ENCODE data around the gene ACAD9. TPM values are rescaled to one million over a fixed set of nuclear protein-coding genes. Genes with fewer than 3 reads are reported as not detected.
"Not testable (repeated sequence)": the region's sequence is repeated elsewhere in the genome, so short reads cannot be mapped to it uniquely, and the experiment has no call there.

Gene ACAD9
- total RNA-seq, 2 experiments from 2014 or later, result 45.3 to 45.5 TPM

DNA sequence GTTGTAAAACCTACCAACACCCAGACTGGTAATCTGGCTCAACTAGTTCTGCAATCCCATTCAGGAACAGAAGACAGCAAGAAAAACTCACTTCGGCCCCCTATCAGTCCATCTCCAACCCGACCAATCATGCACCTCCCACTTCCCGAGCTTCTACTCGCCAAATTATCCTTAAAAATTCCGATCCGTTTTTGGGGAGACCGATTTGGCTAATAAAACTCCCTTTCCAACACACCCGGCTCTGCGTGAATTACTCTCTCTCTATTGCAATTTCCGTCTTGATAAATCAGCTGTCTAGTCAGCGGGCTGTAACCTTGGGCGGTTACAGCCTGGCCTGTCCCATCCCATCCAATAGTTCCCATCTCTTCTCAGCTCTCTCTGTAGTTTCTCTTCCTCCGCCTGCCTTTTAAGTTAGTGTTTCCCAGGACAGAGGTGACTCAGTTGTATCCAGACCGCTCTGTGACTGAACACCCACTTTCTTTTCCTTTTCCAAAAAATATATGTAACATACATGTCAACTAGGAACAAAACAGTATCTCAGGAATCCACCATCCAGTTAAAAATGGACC is 780 bp upstream of the ACAD9 start:
- Mint-ChIP-seq H3K4me1 (ENCODE audit: low read depth) (peaks cover 54% of the 10 kb centered on the region), H3K36me3 (peaks cover 12% of the 10 kb centered on the region), H3K27me3 (no peaks in the 10 kb centered on the region), H3K9me3 (no peaks in the 10 kb centered on the region), H3K4me3 (peak overlapping the region; percentile 93), H3K27ac (peak overlapping the region; percentile 95)
- DNase-seq, result peak; percentile 41
- CTCF ChIA-PET, result interaction anchor here (0.7 to 6.6 kb wide), 17 partner anchors 8 to 360 kb away, joined by 3 to 60 read pairs (median 4); partner anchors contain the start of gene RAB7A
- intact Hi-C loops (cut with micrococcal nuclease), result loop anchor here (1.0 to 5.0 kb wide), 8 partner anchors 45 to 304 kb away; partner anchors contain the start of genes CNBP and RPN1
- POLR2A ChIA-PET, result interaction anchor here (0.6 to 2.6 kb wide), 19 partner anchors 11 to 438 kb away, joined by 3 to 25 read pairs (median 4); partner anchors contain the start of gene RPN1

DNA sequence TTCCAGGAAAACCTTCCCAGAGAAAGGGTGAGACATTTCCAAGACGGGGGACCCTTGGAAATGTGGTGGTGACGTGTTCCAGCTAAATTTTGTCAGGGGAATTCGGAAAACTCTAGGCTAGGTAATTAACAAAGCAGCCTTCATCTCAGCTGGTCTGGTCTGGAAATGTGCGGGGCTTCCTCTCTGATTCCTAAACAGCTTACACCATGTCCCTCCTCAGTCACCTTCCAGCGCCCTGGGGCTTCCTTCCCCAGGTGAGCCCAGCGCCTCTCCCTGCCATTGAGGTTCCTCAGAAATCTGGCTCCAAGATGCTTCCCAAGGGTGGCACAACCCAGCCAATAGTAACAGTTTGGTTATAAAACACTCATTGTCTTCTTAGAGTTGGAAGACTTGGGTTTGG is 571 bp downstream of the ACAD9 start:
- ChIA-PET CTCF (interaction anchor here (0.8 to 6.6 kb wide), 9 partner anchors 35 to 271 kb away, joined by 3 to 60 read pairs (median 7); no protein-coding TSS in a partner anchor), POLR2A (interaction anchor here (1.7 to 2.6 kb wide), 6 partner anchors 75 to 262 kb away, joined by 3 to 25 read pairs (median 8); partner anchors contain the start of gene RPN1)
- H3K9me3 Mint-ChIP-seq, result no peaks in the 10 kb centered on the region
- peak overlapping the region; percentile 95 for H3K27ac Mint-ChIP-seq
- no peaks in the 10 kb centered on the region for H3K27me3 Mint-ChIP-seq
- DNase-seq, result peak; percentile 17
- peak overlapping the region; percentile 93 for H3K4me3 Mint-ChIP-seq
- H3K4me1 Mint-ChIP-seq (ENCODE audit: low read depth), result peaks cover 63% of the 10 kb centered on the region
- H3K36me3 Mint-ChIP-seq, result peaks cover 20% of the 10 kb centered on the region
- intact Hi-C loops (cut with micrococcal nuclease), result loop anchor here (1.0 to 5.0 kb wide), 8 partner anchors 43 to 302 kb away; partner anchors contain the start of genes CNBP and RPN1

DNA sequence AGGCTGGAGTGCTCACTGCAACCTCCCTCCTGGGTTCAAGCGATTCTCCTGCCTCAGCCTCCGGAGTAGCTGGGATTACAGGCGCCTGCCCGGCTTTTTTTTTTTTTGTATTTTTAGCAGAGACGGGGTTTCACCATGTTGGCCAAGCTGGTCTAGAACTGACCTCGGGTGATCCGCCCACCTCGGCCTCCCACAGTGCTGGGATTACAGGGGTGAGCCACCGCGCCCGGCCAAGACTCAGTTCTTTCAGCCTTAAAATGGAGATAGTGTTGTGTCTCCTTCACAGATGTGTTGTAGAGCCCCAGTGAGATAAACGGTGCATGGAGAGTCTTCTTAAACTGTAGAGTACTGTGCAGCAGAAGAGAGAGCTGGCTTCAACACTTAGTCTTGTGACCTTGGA is 1.0 kb downstream of the ACAD9 start:
- H3K27me3 Mint-ChIP-seq; DNase-seq; intact Hi-C loops (cut with micrococcal nuclease); H3K9me3 Mint-ChIP-seq: not testable (repeated sequence)
- POLR2A ChIA-PET, result interaction anchor here (1.7 to 2.6 kb wide), 4 partner anchors 92 to 262 kb away, joined by 3 to 25 read pairs (median 6); no protein-coding TSS in a partner anchor
- Mint-ChIP-seq H3K4me1 (ENCODE audit: low read depth) (peaks cover 62% of the 10 kb centered on the region), H3K4me3 (peak overlapping the region; percentile 93), H3K27ac (peak overlapping the region; percentile 95), H3K36me3 (peaks cover 22% of the 10 kb centered on the region)
- CTCF ChIA-PET, result interaction anchor here (0.8 to 6.6 kb wide), 5 partner anchors 43 to 272 kb away, joined by 3 to 60 read pairs (median 11); no protein-coding TSS in a partner anchor

DNA sequence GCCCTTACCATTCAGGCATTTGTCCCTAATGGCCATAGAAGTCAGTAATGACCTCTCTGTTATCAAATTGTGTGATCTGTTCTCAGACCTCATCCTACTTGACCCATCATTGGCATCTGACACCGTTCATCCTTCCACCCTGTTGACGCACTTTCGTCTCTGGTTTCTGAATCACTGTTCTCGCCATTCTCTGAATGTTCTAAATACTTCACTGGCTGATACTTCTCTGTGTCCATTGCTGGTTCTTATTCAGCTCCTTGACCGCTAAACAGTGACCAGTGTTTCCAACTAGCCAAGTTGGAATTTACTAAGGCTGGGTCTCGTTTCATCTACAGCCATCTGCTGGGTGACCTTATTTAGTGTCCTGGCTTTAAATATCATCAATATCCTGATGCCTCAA is 2.2 kb downstream of the ACAD9 start:
- Mint-ChIP-seq H3K27ac (no peak overlapping the region), H3K36me3 (peaks cover 22% of the 10 kb centered on the region), H3K27me3 (no peaks in the 10 kb centered on the region), H3K4me1 (ENCODE audit: low read depth) (peaks cover 56% of the 10 kb centered on the region), H3K4me3 (peak overlapping the region; percentile 12), H3K9me3 (no peaks in the 10 kb centered on the region)
- DNase-seq, result no peak
- POLR2A ChIA-PET, result no interaction called here
- CTCF ChIA-PET, result interaction anchor here (1.7 to 4.4 kb wide), 2 partner anchors 42 to 264 kb away, joined by 6 to 27 read pairs; no protein-coding TSS in a partner anchor
- intact Hi-C loops (cut with micrococcal nuclease), result no loop called here

DNA sequence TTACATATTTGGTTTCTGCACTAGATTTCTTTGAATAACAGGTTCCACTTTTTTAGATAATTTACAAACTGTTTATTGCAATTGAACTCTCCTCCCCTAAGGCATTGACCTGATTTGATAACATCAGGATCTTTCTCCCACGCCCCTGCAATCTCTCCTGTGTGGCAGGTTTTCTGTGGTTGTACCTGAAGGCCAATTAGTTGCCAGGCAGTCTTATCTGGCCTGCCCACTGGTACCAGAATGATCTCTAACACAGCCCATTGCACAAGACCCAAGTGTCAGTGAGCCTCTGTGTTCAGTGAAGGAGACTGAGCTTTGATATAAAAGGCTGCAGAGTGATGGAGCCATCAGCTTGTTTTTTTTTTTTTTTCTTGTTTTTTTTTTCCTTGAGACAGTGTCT is 3.3 kb downstream of the ACAD9 start:
- peak overlapping the region; percentile 9 for H3K27ac Mint-ChIP-seq
- H3K9me3 Mint-ChIP-seq, result no peaks in the 10 kb centered on the region
- no peak overlapping the region for H3K4me3 Mint-ChIP-seq
- intact Hi-C loops (cut with micrococcal nuclease), result no loop called here
- no peaks in the 10 kb centered on the region for H3K27me3 Mint-ChIP-seq
- peaks cover 51% of the 10 kb centered on the region for H3K4me1 Mint-ChIP-seq (ENCODE audit: low read depth)
- ChIA-PET POLR2A (no interaction called here), CTCF (interaction anchor here (1.3 kb wide), 1 partner anchor 201 kb away, joined by 3 read pairs; no protein-coding TSS in a partner anchor)
- no peak for DNase-seq
- H3K36me3 Mint-ChIP-seq, result peaks cover 24% of the 10 kb centered on the region

DNA sequence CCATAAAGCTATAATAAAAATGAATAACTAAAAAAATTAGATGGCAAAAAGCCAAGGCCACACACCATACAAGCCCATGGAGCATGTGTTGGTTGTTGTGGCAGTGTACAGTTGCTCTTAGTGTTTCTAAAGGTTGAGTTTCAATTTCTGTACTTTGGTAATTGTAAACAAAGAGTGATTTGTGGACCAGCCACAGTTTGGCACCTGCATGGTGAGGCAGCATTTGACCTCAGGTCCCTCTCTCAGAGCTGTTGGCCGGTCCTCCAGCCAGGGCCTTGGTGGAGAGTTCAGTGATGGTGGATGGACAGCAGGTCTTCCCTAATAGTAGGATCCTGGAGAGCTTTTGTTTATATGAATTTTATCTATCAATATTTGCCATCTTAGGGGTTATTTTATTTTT is 5.6 kb downstream of the ACAD9 start:
- H3K4me1 Mint-ChIP-seq (ENCODE audit: low read depth), result peaks cover 40% of the 10 kb centered on the region
- CTCF ChIA-PET, result no interaction called here
- H3K9me3 Mint-ChIP-seq, result no peaks in the 10 kb centered on the region
- no peak for DNase-seq
- H3K36me3 Mint-ChIP-seq, result peaks cover 25% of the 10 kb centered on the region
- POLR2A ChIA-PET, result no interaction called here
- H3K4me3 Mint-ChIP-seq, result no peak overlapping the region
- intact Hi-C loops (cut with micrococcal nuclease), result no loop called here
- H3K27me3 Mint-ChIP-seq, result no peaks in the 10 kb centered on the region
- H3K27ac Mint-ChIP-seq, result no peak overlapping the region

DNA sequence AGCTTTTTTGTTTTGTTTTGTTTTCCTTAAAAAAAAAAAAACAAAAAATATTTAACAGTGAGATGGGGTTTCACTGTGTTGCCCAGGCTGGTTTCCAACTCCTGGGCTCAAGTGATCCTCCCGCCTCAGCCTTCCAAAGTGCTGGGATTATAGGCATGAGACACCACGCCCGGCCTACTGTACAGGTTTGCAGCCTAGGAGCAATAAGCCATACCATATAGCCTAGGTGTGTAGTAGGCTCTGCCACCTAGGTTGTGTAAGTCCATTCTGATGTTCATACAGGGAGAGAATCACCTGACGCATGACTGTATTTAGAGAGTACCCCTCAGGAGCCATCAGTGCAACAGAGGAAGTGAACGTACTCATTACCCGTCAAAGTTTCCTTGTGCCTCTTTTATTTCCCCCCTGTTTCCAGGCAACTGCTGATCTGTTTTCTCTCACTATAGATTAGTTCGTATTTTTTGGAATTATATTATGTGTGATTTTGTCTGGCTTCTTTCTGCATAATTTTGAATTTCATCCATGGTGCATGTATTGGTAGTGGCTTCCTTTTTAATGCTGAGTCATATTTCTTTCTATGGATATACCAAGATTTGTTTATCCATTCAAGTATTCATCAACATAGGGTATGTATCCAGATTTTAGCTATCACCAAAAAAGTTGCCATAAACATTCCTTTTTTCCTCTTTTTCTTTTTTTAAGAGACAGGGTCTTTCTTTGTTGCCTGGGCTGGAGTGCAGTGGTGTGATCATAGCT is 9.9 kb downstream of the ACAD9 start:
- no peak for DNase-seq
- POLR2A ChIA-PET, result interaction anchor here (1.1 kb wide), 1 partner anchor 260 kb away, joined by 3 read pairs; no protein-coding TSS in a partner anchor
- no peaks in the 10 kb centered on the region for H3K9me3 Mint-ChIP-seq
- H3K27ac Mint-ChIP-seq, result no peak overlapping the region
- CTCF ChIA-PET, result no interaction called here
- peaks cover 16% of the 10 kb centered on the region for H3K36me3 Mint-ChIP-seq
- no peak overlapping the region for H3K4me3 Mint-ChIP-seq
- no peaks in the 10 kb centered on the region for H3K27me3 Mint-ChIP-seq
- H3K4me1 Mint-ChIP-seq (ENCODE audit: low read depth), result peaks cover 3% of the 10 kb centered on the region
- intact Hi-C loops (cut with micrococcal nuclease), result no loop called here

DNA sequence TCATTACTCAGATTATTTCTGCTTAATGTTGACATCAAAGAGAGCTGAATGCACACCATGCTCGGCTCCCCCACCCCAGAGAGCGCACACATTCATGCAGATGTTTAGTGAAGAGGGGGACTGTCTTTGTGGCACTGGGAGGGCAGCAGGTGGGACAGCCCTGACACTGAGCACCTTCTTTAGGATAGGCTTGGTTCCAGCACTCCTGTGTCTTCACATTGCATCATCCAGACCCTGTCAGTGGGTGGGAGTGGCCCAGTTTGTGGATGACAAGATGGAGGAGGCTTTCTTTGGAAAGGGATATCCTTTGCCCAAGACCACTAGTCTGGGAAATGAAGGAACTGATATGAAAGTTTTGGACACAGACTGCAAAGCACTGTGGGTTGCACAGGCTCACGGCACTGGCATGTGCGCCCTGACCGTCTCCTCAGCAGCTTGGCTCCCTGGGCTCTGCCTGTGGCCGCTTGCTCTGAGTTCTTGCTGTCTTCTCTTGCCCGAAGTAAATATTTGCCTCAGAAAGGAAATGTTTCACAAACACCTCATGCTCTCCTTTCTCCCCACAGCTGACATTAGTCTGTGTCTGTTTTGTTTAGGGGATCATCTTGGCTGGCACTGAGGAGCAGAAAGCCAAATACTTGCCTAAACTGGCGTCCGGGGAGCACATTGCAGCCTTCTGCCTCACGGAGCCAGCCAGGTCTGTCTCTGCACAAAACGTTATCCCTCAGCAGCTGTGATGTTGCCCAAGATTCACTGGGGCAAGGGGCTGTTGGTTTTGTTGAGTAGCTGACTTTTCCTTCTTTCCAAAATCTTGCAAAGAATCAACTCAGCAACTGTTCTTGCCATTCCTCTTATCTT is 16.6 kb downstream of the ACAD9 start:
- Mint-ChIP-seq H3K36me3 (peaks cover 54% of the 10 kb centered on the region), H3K4me3 (no peak overlapping the region), H3K9me3 (no peaks in the 10 kb centered on the region), H3K27ac (no peak overlapping the region), H3K4me1 (ENCODE audit: low read depth) (no peaks in the 10 kb centered on the region), H3K27me3 (no peaks in the 10 kb centered on the region)
- intact Hi-C loops (cut with micrococcal nuclease), result no loop called here
- ChIA-PET POLR2A (interaction anchor here (0.5 kb wide), 1 partner anchor 251 kb away, joined by 5 read pairs; no protein-coding TSS in a partner anchor), CTCF (interaction anchor here (1.5 kb wide), 1 partner anchor 28 kb away, joined by 4 read pairs; no protein-coding TSS in a partner anchor)
- DNase-seq, result no peak

DNA sequence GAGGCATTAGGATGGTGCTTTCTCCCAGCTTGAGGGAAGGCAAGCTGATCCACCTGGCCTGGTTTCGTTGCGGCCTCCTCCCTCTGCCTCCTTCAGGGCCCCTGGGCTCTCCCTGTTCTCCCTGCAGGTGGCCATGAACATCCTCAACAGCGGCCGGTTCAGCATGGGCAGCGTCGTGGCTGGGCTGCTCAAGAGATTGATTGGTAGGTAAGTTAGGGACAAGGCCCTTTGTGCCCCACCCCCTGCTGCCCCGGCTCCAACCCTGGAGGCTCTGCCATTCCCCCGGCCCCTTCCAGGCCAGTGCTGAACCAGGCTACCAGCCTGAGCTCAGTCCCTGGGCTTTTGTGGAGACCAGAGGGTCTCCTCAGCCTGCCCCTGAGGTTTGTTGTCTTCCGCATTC is 23.0 kb downstream of the ACAD9 start:
- intact Hi-C loops (cut with micrococcal nuclease), result no loop called here
- Mint-ChIP-seq H3K27me3 (no peaks in the 10 kb centered on the region), H3K9me3 (no peaks in the 10 kb centered on the region), H3K36me3 (peaks cover 66% of the 10 kb centered on the region), H3K4me1 (ENCODE audit: low read depth) (no peaks in the 10 kb centered on the region), H3K27ac (no peak overlapping the region), H3K4me3 (no peak overlapping the region)
- ChIA-PET POLR2A (no interaction called here), CTCF (no interaction called here)
- DNase-seq, result no peak

DNA sequence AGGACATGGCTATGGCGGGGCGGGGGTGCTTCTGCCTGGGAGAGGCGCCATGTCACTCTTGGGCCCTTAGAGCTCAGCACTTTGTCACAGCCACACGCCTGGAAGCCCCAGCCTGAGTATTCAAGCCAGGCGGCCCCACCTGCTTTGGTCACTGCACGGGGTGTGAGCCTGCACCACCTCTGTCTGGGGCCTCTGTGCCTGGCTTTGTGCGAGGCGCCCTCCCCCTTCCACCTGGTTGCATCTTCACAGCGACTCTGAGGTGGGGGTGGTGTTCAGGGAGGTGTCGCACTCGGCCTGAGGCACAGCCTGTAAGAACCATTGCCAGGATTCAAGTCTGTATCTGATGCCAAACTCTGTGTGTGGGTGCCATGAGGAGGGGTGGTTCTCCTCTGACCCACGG is 24.1 kb downstream of the ACAD9 start:
- H3K4me3 Mint-ChIP-seq, result no peak overlapping the region
- intact Hi-C loops (cut with micrococcal nuclease), result no loop called here
- CTCF ChIA-PET, result no interaction called here
- H3K27ac Mint-ChIP-seq, result no peak overlapping the region
- H3K27me3 Mint-ChIP-seq, result no peaks in the 10 kb centered on the region
- POLR2A ChIA-PET, result no interaction called here
- H3K36me3 Mint-ChIP-seq, result peaks cover 60% of the 10 kb centered on the region
- H3K9me3 Mint-ChIP-seq, result no peaks in the 10 kb centered on the region
- DNase-seq, result no peak
- H3K4me1 Mint-ChIP-seq (ENCODE audit: low read depth), result no peaks in the 10 kb centered on the region

DNA sequence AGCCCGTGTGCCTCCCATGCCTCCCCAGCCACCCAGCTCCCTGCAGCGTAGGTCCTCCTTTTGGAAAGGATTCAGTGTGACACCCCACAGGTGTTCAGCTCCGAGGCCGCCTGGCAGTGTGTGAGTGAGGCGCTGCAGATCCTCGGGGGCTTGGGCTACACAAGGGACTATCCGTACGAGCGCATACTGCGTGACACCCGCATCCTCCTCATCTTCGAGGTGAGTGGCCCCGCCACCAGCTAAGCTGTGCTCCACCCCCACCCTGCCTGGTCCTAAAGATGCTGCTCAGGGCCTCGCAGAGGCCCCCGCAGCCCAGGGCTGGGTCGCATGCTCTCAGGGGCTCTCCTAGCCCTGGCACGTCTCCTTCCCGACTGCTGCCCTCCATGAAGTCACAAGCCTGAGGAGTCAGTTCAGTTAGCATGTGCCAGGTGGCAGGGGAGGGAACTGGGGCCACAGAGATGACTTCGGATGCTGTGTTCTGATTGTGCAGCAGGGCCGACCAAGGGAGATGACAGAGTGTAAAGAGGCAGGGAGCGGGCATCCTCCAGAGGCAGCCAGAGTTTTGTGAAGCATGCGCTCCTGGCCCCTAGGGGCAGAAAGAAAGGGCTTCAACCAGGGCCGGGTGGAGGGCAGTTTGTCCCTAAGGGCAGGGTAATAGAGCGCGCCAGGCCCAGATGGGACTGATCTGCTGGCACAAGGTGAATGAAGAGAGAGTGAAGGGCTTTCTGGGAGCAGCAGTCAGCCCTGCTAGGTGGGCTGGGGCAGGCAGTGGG is 26.8 kb downstream of the ACAD9 start:
- ChIA-PET POLR2A (no interaction called here), CTCF (no interaction called here)
- no peaks in the 10 kb centered on the region for H3K4me1 Mint-ChIP-seq (ENCODE audit: low read depth)
- H3K4me3 Mint-ChIP-seq, result no peak overlapping the region
- DNase-seq, result no peak
- H3K36me3 Mint-ChIP-seq, result peaks cover 41% of the 10 kb centered on the region
- no peak overlapping the region for H3K27ac Mint-ChIP-seq
- H3K27me3 Mint-ChIP-seq, result no peaks in the 10 kb centered on the region
- intact Hi-C loops (cut with micrococcal nuclease), result no loop called here
- no peaks in the 10 kb centered on the region for H3K9me3 Mint-ChIP-seq
